Posterior cingulate gyrus (tissue), 11 donors: Measurements from ENCODE around the gene ARL13B.

Experiments used
- DNase-seq, 10 donors: peaks; one replicate each; pipeline versions ENCODE4 v3.0.0 to v3.0.0-alpha.2; 2020 to 2021; ENCODE audit warnings: mixed read lengths in 3 of 10
- intact Hi-C: fragments of 100-400 bp; cut with DNase I; formaldehyde crosslinking; loops from one replicate; pipeline ENCODE4 v1.15.1; 2023

The ARL13B gene

GRCh38 chr3:94093151-94093550, 113.2 kb downstream of the ARL13B start:
- intact Hi-C loops, result no loop called here
- DNase-seq, result no peak

DNA sequence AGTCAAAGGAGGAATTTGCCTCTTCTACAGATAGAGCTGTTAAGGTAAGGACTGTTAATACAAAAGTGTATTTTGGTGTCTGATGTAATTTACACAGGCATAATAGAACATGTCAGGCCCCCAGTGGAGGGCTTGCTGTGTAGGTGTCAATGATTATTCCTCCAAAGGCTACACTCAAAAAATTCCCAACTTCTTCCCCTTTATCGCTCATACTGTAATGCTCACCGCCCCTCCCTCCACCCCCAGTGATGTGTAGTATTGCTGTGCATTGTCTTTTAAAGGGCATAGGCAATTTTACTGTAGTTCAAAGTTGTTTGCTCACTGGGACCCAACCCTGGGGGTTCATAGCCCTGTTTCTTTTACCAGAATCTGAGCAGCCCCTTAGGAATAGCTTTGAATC, 115.2 kb downstream of the ARL13B start:
- no peak for DNase-seq
- intact Hi-C loops, result no loop called here

- DNase-seq, result no peak
These were observed 118.5 kb downstream of the ARL13B start for GRCh38 chr3:94098452-94098851.

DNA sequence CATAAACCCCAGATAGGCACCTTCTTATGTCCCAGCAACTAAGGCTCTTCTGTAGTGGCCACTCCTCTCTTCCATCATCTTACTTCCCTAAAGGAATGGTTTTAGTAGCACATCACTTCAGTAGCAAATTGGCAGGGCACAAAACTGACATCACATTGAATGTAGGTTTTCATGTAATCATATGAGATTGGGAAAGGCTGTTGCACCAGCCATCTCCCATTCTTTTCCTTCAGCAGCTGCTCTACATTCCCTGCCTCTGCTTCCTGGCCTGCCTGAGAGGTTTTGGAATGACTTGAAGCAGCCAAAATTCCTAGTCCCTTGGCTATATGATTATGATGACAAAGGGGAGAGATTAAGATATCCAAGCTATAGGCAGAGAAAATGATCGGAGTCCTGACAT, 119.4 kb downstream of the ARL13B start:
- intact Hi-C loops, result no loop called here
- DNase-seq, result no peak

More at GRCh38 chr3:94098452-94098851, 118.5 kb downstream of the ARL13B start:
- intact Hi-C loops, result no loop called here

DNA sequence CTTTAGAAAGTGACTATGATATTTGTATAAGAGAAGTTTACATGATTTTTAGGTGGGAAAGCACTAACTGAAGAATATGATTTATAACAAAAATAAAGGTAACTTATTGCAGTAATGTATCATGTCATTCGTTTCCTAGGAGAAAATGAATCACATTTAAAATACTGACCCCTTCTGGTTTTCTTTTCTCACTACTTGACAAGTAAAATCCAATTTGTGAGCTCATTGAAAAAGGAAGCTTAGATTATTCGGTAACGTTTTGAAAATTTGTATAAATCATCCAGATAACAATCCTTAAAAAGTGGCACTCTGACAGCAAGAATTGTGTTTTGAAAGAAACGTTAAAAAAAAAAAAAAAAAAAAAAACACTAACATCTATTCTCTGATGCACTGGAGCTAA, 121.9 kb downstream of the ARL13B start:
- intact Hi-C loops, result no loop called here

More for the DNA sequence above, 121.9 kb downstream of the ARL13B start:
- no peak for DNase-seq
